ENCODE data around the gene STAC3.

- TF ChIP-seq CTCF (IDR thresholded peaks at IDR 0.05 in 4 of 5, conservative IDR thresholded peaks at IDR 0.05 in 1 of 5) (peak; percentile 78 to 98 (median 91)), POLR2A (IDR thresholded peaks at IDR 0.05) (no peak)
Measured at GRCh38 chr12:57213058-57213715, 37.8 kb downstream of the STAC3 start.
